GM19455 (cell line): Measurements from ENCODE around the gene MAL.
"Not testable (repeated sequence)": the region's sequence is repeated elsewhere in the genome, so short reads cannot be mapped to it uniquely, and the experiment has no call there.

Source experiments
- ATAC-seq: cut with Tn5 transposase; IDR thresholded peaks from one replicate; pipeline ENCODE4 v1.9.1; 2021; ENCODE audit not compliant: unreplicated experiment

The MAL gene

DNA sequence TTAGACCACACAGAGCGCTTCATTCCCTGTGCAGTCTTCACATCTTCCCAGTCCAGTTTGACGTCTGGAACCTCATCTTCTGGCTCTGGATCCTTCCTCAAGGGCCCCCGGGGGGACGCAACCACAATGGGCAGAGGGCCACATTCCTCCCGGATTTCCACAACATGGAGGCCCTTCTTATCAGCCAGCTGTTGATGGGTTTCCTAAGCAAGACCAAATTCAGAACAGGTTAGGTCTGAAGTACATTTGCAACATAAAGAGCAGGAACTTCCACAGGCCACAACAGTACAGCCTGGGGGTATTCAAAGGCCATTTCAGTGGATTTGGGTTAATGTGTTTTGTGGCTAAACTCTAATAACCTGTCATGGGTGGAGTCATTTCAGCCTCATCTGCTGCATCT, 61.9 kb downstream of the MAL start:
- no peak for ATAC-seq

DNA sequence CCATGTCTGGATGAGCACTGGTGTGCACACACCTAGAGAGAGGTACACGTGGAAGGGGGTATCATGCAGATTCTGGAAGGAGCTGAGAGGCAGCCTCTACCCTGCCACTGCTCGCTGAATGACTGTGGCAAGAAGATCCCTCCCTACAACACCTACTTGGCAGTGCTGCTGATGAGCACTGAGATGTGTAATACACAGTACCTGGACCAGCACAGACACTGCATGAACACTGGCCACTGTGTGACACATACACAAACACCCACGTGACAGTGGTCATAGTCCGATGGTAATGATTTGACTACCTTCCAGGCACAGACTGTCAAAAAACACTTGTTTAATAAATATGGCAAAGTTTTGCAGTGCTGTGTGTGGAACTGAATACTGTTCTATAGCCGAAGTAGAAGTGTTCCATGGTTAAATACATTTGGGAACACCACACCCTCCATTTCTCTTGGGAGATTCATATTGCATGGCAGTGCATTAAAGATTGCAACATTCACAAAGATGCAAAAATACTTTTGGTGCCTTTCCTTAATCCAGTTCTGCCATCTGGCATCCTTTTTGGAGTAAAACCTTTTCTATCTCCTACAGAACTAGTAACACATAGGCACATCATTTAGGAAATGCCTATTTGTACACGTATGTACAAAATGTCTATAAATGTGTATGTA, 66.5 kb downstream of the MAL start:
- no peak for ATAC-seq

DNA sequence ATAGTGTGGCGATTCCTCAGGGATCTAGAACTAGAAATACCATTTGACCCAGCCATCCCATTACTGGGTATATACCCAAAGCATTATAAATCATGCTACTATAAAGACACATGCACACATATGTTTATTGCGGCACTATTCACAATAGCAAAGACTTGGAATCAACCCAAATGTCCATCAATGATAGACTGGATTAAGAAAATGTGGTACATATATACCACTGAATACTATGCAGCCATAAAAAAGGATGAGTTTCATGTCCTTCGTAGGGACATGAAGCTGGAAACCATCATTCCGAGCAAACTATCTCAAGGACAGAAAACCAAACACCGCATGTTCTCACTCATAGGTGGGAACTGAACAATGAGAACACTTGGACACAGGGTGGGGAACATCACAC, 72.8 kb downstream of the MAL start:
- not testable (repeated sequence) for ATAC-seq

DNA sequence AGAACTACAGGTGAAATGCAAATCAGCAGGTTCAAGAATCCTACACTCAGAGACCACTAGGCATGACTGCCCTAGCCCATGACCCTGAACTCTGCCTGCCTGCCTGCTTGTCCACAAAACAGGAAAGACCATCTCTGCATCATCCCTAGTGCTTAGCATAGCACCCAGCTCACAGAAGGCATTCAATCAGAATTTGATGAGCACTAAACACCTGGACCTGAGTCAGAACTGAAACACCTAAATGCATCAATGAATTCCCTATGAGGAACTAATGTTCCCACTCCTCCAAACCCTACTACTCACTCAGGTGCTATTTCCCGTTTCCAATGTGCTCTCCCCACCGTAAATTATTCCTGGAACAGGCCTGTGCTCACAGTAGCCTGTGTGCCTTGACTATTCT, 74.4 kb downstream of the MAL start:
- no peak for ATAC-seq
